WTC11 (cell line): ENCODE results near the gene DRGX.

Experiments used
- IRF2 ChIP-seq: sonication (generic); formaldehyde crosslinking; IDR thresholded peaks from 2 replicates; pipeline ENCODE4 v1.8.0; 2022; ENCODE audit warnings: low read depth, missing genetic modification reagents, borderline replicate concordance
- MXD4 ChIP-seq: fragments of 250-450 bp; sonication (Bioruptor Pico); IDR thresholded peaks from 2 replicates; pipeline ENCODE4 v1.8.0; 2021; ENCODE audit warnings: mild to moderate bottlenecking, moderate library complexity, borderline replicate concordance
- NFYB ChIP-seq: sonication (generic); formaldehyde crosslinking; conservative IDR thresholded peaks from 2 replicates; pipeline ENCODE4 v1.8.0; 2022; ENCODE audit warnings: low read depth, missing genetic modification reagents
- NR2C2 ChIP-seq: sonication (generic); formaldehyde crosslinking; IDR thresholded peaks from 2 replicates; pipeline ENCODE4 v1.8.0; 2022; ENCODE audit warnings: mild to moderate bottlenecking, missing genetic modification reagents
- TP53 ChIP-seq: sonication (generic); formaldehyde crosslinking; IDR thresholded peaks from 2 replicates; pipeline ENCODE4 v1.8.1; 2023; ENCODE audit warnings: mild to moderate bottlenecking, missing genetic modification reagents
- ZNF121 ChIP-seq: sonication (generic); formaldehyde crosslinking; IDR thresholded peaks from 2 replicates; pipeline ENCODE4 v1.8.0; 2023; ENCODE audit warnings: missing genetic modification reagents
- ZNF317 ChIP-seq: sonication (generic); formaldehyde crosslinking; IDR thresholded peaks from 2 replicates; pipeline ENCODE4 v1.8.1; 2023; ENCODE audit warnings: low read depth, mild to moderate bottlenecking, moderate library complexity, missing genetic modification reagents, borderline replicate concordance
- TF ChIP-seq, protein P1 (sequence below): fragments of 200-600 bp; IDR thresholded peaks from 2 replicates; pipeline ENCODE4 v1.8.0; 2022; ENCODE audit warnings: antibody characterized with exemption
- TF ChIP-seq, protein P2 (sequence below): sonication (generic); formaldehyde crosslinking; IDR thresholded peaks from 2 replicates; pipeline ENCODE4 v1.8.1; 2022; ENCODE audit warnings: missing genetic modification reagents, borderline replicate concordance
- TF ChIP-seq, protein P3 (sequence below): sonication (generic); formaldehyde crosslinking; IDR thresholded peaks from 2 replicates; pipeline ENCODE4 v1.8.1; 2023; ENCODE audit warnings: mild to moderate bottlenecking, missing genetic modification reagents, moderate library complexity
- TF ChIP-seq, protein P4 (sequence below): sonication (generic); formaldehyde crosslinking; conservative IDR thresholded peaks from 2 replicates; pipeline ENCODE4 v1.8.1; 2022; ENCODE audit warnings: mild to moderate bottlenecking, missing genetic modification reagents
- TF ChIP-seq, protein P5 (sequence below): sonication (generic); formaldehyde crosslinking; IDR thresholded peaks from 2 replicates; pipeline ENCODE4 v1.8.0; 2023; ENCODE audit warnings: missing genetic modification reagents
- TF ChIP-seq, protein P6 (sequence below): sonication (generic); formaldehyde crosslinking; IDR thresholded peaks from 2 replicates; pipeline ENCODE4 v1.8.1; 2023; ENCODE audit warnings: mild to moderate bottlenecking, missing genetic modification reagents, borderline replicate concordance

DNA sequence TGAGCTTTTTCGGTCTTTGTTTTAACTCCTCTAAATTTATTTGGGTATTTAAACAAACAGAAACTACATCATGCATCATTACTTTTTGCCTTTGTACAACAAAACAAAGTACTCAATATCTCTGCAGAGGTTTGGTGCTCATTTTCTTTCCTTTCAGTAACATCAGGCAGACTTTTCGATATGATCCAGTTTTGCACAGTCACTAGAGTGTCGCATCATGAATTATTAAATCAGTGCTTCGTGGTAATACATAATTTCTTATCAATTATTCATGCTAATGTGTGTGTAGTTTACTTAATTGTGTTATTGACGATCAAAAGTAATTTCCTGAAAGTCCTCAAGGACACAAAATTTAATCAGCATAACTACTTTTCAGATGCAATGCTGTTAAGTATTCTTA lies 31.8 kb downstream of the DRGX start:
- TF ChIP-seq, protein P1, sequence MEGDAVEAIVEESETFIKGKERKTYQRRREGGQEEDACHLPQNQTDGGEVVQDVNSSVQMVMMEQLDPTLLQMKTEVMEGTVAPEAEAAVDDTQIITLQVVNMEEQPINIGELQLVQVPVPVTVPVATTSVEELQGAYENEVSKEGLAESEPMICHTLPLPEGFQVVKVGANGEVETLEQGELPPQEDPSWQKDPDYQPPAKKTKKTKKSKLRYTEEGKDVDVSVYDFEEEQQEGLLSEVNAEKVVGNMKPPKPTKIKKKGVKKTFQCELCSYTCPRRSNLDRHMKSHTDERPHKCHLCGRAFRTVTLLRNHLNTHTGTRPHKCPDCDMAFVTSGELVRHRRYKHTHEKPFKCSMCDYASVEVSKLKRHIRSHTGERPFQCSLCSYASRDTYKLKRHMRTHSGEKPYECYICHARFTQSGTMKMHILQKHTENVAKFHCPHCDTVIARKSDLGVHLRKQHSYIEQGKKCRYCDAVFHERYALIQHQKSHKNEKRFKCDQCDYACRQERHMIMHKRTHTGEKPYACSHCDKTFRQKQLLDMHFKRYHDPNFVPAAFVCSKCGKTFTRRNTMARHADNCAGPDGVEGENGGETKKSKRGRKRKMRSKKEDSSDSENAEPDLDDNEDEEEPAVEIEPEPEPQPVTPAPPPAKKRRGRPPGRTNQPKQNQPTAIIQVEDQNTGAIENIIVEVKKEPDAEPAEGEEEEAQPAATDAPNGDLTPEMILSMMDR: no peak
- TF ChIP-seq, protein P2, sequence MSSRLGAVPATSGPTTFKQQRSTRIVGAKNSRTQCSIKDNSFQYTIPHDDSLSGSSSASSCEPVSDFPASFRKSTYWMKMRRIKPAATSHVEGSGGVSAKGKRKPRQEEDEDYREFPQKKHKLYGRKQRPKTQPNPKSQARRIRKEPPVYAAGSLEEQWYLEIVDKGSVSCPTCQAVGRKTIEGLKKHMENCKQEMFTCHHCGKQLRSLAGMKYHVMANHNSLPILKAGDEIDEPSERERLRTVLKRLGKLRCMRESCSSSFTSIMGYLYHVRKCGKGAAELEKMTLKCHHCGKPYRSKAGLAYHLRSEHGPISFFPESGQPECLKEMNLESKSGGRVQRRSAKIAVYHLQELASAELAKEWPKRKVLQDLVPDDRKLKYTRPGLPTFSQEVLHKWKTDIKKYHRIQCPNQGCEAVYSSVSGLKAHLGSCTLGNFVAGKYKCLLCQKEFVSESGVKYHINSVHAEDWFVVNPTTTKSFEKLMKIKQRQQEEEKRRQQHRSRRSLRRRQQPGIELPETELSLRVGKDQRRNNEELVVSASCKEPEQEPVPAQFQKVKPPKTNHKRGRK (CRISPR knock-in tag): no peak
- TF ChIP-seq ZNF121 (CRISPR knock-in tag): no peak
- no peak for TF ChIP-seq ZNF317 (CRISPR knock-in tag)
- no peak for TF ChIP-seq IRF2 (CRISPR knock-in tag)
- TF ChIP-seq TP53 (CRISPR knock-in tag): no peak
- no peak for TF ChIP-seq NR2C2 (CRISPR knock-in tag)
- TF ChIP-seq, protein P3, sequence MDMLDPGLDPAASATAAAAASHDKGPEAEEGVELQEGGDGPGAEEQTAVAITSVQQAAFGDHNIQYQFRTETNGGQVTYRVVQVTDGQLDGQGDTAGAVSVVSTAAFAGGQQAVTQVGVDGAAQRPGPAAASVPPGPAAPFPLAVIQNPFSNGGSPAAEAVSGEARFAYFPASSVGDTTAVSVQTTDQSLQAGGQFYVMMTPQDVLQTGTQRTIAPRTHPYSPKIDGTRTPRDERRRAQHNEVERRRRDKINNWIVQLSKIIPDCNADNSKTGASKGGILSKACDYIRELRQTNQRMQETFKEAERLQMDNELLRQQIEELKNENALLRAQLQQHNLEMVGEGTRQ (CRISPR knock-in tag): no peak
- no peak for TF ChIP-seq MXD4 (CRISPR knock-in tag)
- TF ChIP-seq, protein P4, sequence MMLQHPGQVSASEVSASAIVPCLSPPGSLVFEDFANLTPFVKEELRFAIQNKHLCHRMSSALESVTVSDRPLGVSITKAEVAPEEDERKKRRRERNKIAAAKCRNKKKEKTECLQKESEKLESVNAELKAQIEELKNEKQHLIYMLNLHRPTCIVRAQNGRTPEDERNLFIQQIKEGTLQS (CRISPR knock-in tag): no peak
- TF ChIP-seq, protein P5, sequence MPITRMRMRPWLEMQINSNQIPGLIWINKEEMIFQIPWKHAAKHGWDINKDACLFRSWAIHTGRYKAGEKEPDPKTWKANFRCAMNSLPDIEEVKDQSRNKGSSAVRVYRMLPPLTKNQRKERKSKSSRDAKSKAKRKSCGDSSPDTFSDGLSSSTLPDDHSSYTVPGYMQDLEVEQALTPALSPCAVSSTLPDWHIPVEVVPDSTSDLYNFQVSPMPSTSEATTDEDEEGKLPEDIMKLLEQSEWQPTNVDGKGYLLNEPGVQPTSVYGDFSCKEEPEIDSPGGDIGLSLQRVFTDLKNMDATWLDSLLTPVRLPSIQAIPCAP (CRISPR knock-in tag): no peak
- no peak for TF ChIP-seq NFYB (CRISPR knock-in tag)
- TF ChIP-seq, protein P6, sequence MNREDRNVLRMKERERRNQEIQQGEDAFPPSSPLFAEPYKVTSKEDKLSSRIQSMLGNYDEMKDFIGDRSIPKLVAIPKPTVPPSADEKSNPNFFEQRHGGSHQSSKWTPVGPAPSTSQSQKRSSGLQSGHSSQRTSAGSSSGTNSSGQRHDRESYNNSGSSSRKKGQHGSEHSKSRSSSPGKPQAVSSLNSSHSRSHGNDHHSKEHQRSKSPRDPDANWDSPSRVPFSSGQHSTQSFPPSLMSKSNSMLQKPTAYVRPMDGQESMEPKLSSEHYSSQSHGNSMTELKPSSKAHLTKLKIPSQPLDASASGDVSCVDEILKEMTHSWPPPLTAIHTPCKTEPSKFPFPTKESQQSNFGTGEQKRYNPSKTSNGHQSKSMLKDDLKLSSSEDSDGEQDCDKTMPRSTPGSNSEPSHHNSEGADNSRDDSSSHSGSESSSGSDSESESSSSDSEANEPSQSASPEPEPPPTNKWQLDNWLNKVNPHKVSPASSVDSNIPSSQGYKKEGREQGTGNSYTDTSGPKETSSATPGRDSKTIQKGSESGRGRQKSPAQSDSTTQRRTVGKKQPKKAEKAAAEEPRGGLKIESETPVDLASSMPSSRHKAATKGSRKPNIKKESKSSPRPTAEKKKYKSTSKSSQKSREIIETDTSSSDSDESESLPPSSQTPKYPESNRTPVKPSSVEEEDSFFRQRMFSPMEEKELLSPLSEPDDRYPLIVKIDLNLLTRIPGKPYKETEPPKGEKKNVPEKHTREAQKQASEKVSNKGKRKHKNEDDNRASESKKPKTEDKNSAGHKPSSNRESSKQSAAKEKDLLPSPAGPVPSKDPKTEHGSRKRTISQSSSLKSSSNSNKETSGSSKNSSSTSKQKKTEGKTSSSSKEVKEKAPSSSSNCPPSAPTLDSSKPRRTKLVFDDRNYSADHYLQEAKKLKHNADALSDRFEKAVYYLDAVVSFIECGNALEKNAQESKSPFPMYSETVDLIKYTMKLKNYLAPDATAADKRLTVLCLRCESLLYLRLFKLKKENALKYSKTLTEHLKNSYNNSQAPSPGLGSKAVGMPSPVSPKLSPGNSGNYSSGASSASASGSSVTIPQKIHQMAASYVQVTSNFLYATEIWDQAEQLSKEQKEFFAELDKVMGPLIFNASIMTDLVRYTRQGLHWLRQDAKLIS (CRISPR knock-in tag): no peak
